ENCODE data around the gene SAC3D1.

The SAC3D1 gene

GRCh38 chr11:65063532-65063931 lies 22.5 kb downstream of the SAC3D1 start:
- DNase-seq, result no peak

- no peak for DNase-seq
Observed at GRCh38 chr11:65064847-65065240, 23.8 kb downstream of the SAC3D1 start.

GRCh38 chr11:65065851-65066250 lies 24.8 kb downstream of the SAC3D1 start:
- DNase-seq, result no peak

- DNase-seq, result no peak
Observed at GRCh38 chr11:65066315-65066714, 25.3 kb downstream of the SAC3D1 start.

- DNase-seq, result no peak
Observed at GRCh38 chr11:65066805-65067291, 25.8 kb downstream of the SAC3D1 start.

- DNase-seq, result no peak
Observed at GRCh38 chr11:65067446-65067845, 26.4 kb downstream of the SAC3D1 start.

GRCh38 chr11:65069217-65069616 lies 28.2 kb downstream of the SAC3D1 start:
- DNase-seq, result peak; percentile 55

- no peak for DNase-seq
Observed at GRCh38 chr11:65071907-65072630, 31.1 kb downstream of the SAC3D1 start.

- DNase-seq, result no peak
Observed at GRCh38 chr11:65072631-65072966, 31.6 kb downstream of the SAC3D1 start.

GRCh38 chr11:65077451-65077850 lies 36.4 kb downstream of the SAC3D1 start:
- no peak for DNase-seq

- DNase-seq, result peak; percentile 34
Observed at GRCh38 chr11:65078151-65078550, 37.1 kb downstream of the SAC3D1 start.

GRCh38 chr11:65078786-65079342 lies 37.9 kb downstream of the SAC3D1 start:
- DNase-seq, result no peak

- DNase-seq, result no peak
Observed at GRCh38 chr11:65083134-65083833, 42.3 kb downstream of the SAC3D1 start.

GRCh38 chr11:65083834-65084597 lies 43.0 kb downstream of the SAC3D1 start, which contains the start of the genes CDCA5 and ZFPL1:
CDCA5 (minus strand) TSS chr11:65084040; CDS start chr11:65083978, 62 bp downstream.
ZFPL1 (plus strand) TSS chr11:65084222; CDS start chr11:65084699, 477 bp downstream.
- DNase-seq, result peak; percentile 97

GRCh38 chr11:65084598-65085375 lies 43.8 kb downstream of the SAC3D1 start:
- DNase-seq, result no peak

- DNase-seq, result peak; percentile 4
Observed at GRCh38 chr11:65085446-65085845, 44.4 kb downstream of the SAC3D1 start.

- DNase-seq, result no peak
Observed at GRCh38 chr11:65086809-65087208, 45.8 kb downstream of the SAC3D1 start.

GRCh38 chr11:65087216-65087615 lies 46.2 kb downstream of the SAC3D1 start:
- no peak for DNase-seq

- no peak for DNase-seq
Observed at GRCh38 chr11:65087827-65088226, 46.8 kb downstream of the SAC3D1 start.

GRCh38 chr11:65089621-65090020 lies 48.6 kb downstream of the SAC3D1 start:
- DNase-seq, result no peak

GRCh38 chr11:65090628-65091027 lies 49.6 kb downstream of the SAC3D1 start:
- DNase-seq, result no peak

All from OCI-M1 (cell line).